ENCODE data around the gene SETBP1.

The SETBP1 gene

GRCh38 chr18:44922968-44923367, 242.3 kb downstream of the SETBP1 start:
- DNase-seq: no peak
- intact Hi-C loops (cut with DNase I): no loop called here

- intact Hi-C loops (cut with DNase I): no loop called here
- no peak for DNase-seq
Observed at GRCh38 chr18:44924785-44925499, 244.3 kb downstream of the SETBP1 start.

GRCh38 chr18:44927127-44927849, 246.6 kb downstream of the SETBP1 start:
- intact Hi-C loops (cut with DNase I): no loop called here
- peak in 18 of 42 donors; percentile 10 to 72 (median 36) for DNase-seq

GRCh38 chr18:44934901-44935300, 254.2 kb downstream of the SETBP1 start:
- no peak for DNase-seq

DNA sequence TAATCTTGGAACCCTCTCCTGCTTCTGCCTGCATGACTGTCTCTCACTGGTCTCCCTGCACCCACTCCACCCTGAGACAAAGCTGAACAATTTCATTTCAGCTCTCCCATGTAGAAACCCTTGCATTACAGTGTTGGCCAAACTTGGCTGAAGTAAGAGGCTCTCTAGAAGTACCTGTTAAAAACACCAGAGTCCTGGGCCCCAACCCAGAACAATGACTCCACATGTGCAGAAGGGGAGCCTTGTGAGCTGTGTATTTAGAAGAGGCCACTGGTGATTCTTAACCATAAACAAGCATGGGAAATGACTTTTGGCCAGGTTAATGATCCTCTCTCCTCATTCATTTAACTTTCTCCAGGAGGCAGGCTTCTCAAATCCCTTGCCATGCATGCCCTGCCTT, 254.8 kb downstream of the SETBP1 start:
- intact Hi-C loops (cut with DNase I): no loop called here
- no peak for DNase-seq

More at GRCh38 chr18:44934901-44935300, 254.2 kb downstream of the SETBP1 start:
- intact Hi-C loops (cut with DNase I): no loop called here

- intact Hi-C loops (cut with DNase I): no loop called here
- no peak for DNase-seq
Observed at GRCh38 chr18:44936485-44936884, 255.8 kb downstream of the SETBP1 start.

DNA sequence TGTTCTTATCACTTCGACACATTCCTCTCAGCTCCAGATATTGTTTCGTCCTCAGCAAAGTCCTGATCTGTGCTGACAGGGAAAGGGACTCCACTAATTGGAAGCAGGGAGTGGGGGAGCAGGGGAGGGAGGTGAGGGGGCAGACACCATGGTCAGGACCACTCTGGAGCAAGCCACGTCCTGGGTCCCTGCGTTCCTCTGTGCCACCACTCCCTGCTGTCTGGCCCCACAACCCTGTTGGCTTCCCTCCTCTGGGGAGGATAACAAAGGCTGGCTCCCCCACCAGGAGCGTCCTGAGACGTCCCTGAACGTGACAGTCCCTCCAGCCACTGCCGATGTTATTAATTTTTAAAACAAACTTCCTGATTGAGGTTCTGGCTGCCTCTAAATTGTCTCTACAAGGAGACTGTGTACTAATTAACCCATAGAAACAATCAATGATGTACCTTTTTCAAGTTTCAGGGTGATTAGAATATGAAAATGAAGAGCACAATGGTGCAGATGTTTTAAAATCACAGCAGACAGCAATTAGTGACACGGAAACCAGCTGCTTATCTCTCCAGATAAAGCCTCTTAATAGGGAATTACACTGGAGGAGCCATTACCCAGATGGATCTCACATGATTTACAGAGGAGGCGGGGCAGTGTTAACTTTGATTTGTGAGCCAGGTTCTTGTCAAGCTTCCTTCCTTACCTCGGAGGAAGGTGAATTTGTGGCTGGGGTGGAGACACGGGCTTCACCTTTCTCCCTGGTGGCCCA, 257.5 kb downstream of the SETBP1 start:
- intact Hi-C loops (cut with DNase I): no loop called here
- DNase-seq: no peak

DNA sequence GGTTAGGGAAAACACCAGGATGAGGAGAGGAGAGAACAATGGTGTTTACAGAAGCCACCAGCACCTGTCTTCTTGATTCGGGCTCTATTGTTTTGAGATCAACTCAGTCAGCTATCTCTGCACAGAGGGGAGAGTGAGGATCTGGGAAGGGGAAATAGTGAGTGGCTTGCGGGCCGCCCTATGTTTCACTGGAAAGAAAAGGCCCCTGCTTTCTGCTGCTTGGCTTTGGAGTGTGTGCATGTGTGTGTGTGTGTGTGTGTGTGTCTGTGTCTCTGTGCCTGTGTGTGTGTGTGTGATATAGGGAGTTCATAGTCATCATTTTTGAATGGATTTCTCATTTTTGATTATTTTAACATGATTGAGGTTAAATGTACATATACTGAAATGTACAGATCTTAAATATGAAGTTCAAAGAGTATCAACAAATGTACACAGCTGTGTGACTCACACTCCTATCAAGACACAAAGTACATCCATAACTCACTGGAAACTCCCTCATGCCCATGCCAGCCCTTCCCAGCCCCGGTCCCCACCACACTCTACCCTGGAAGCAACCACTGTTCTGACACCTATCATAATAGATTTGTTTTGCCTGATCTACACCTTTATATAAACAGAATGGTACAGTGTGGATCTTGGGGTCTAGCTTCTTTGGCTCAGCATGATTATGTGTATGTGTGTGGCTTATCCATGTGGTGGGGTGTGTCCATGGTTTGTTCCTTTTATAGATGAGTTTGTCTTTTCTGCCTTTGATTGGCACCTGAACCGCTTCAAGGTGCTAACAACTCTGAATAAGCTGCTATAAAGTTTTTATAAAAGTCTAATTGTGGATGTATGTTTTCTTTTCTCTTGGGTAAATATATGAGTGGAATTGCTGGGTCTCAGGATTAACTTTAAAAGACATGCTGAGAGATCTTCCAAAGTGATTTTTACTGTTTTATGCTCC, 258.3 kb downstream of the SETBP1 start:
- no peak for DNase-seq
- intact Hi-C loops (cut with DNase I): no loop called here

DNA sequence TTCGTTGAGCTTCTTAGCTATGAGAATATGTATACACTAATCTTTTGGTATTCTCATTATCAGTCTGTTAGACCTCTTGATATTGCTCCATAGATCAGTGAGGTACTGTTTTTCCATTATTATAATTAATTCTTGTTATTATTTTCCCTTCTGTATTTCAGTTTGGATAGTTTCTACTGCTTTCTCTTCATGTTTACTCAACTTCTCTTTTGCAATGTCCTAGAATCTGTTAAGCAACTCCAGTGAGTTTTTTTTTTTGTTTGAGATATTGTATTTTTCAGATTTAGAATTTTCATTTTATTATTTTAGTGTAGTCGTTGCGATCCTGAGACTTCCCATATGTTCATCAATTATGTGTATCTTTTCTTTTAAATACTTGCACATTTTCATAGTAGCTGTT, 260.8 kb downstream of the SETBP1 start:
- intact Hi-C loops (cut with DNase I): no loop called here
- DNase-seq: no peak

DNA sequence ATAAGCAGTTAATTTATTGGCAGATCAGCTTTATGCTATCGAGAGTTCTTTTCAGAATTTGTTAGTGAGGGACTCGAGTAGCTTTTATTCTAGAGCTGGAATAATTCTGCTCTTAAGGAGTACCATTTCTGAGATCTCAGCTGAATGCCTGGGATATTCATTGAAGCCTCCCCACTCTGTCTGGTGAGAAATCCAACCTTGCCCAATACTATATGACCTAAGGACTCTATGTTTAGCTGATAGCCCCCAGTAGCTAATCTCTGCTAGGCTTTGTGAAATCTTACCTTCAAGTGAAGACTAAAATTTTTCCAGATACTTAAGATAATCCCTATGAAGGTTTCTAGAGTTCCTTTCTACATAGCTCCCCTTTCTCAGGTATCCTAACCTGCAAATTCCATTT, 261.4 kb downstream of the SETBP1 start:
- no peak for DNase-seq
- intact Hi-C loops (cut with DNase I): no loop called here

- intact Hi-C loops (cut with DNase I): no loop called here
- no peak for DNase-seq
Observed at GRCh38 chr18:44943311-44943881, 262.7 kb downstream of the SETBP1 start.

GRCh38 chr18:44944461-44944860, 263.8 kb downstream of the SETBP1 start:
- intact Hi-C loops (cut with DNase I): no loop called here
- no peak for DNase-seq

DNA sequence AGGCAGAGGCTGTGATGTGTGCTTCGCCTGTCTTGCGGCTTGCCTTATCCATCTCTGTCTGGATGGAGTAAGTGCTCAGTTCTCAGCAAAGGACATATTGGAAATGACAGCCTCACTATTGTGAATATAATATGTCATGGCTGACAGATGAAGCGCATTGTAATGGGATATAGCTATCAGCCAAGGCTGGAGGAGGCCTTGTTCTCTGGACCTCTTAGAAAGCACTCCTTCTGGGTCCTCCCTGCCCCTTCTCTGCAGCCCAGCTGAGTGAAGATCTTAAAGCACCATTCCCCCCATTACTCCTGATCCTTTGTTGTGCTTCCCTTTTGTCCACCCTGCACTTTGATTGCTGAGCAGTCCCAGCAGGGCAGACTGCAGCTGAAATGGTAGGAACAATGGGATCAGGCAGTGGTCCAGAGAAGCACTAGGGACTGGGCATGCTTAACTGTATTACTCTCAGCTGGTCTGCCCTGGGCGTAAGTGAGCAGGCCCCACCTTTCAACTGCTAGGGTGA, 265.3 kb downstream of the SETBP1 start:
- intact Hi-C loops (cut with DNase I): no loop called here
- no peak for DNase-seq

GRCh38 chr18:44946529-44947113, 265.9 kb downstream of the SETBP1 start:
- DNase-seq: no peak
- intact Hi-C loops (cut with DNase I): no loop called here

DNA sequence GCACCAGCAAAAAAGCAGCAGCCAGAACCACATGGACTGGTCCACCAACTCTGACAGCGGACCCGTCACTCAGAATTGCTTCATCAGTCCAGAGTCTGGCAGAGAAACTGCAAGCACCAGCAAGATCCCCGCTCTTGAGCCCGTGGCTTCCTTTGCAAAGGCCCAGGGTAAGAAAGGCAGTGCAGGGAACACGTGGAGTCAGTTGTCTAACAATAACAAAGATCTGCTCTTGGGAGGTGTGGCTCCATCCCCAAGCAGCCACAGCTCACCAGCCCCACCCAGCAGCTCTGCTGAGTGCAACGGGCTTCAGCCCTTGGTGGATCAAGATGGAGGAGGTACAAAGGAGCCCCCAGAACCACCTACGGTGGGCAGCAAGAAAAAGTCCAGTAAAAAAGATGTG, 269.3 kb downstream of the SETBP1 start:
- no peak for DNase-seq
- intact Hi-C loops (cut with DNase I): no loop called here

GRCh38 chr18:44950685-44951195, 270.1 kb downstream of the SETBP1 start:
- intact Hi-C loops (cut with DNase I): no loop called here
- no peak for DNase-seq

DNA sequence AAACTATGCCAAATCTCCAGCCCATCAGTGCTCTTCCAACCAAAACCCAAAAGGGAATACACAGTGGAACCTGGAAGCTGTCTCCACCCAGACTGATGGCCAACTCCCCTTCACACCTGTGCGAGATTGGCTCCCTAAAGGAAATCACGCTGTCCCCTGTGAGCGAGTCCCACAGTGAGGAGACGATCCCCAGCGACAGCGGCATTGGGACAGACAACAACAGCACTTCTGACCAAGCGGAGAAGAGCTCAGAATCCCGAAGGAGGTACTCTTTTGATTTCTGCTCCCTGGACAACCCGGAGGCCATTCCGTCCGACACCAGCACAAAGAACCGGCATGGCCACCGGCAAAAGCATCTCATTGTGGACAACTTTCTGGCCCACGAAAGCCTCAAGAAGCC, 271.1 kb downstream of the SETBP1 start:
- no peak for DNase-seq
- intact Hi-C loops (cut with DNase I): no loop called here

DNA sequence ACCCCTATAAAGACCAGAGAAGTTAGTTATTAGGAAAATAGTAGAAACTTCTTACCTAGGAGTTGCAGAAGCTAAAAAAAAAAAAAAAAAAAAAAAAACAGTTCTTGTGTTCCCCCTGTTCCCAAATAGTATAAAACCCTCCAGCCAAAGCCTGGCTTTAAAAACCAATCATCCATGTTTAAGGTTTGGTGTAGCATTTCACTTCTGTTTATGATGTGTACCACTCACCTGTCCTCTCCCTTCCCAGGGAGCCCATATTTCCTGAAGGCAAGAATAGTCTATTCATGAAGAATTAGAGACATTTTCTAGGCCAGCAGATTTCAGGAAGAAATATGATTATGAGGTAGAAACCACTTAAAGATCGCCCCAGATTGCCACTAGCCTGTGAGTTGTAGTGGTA, 273.6 kb downstream of the SETBP1 start:
- DNase-seq: no peak
- intact Hi-C loops (cut with DNase I): no loop called here
